GM18519 (cell line): ENCODE results near the gene KIAA0930.

Experiments used
- ATAC-seq: cut with Tn5 transposase; IDR thresholded peaks from one replicate; pipeline ENCODE4 v1.9.1; 2021; ENCODE audit warnings: mild to moderate bottlenecking, moderate library complexity; ENCODE audit not compliant: unreplicated experiment, low FRiP score

Gene KIAA0930

GRCh38 chr22:45154383-45154782 is 86.3 kb downstream of the KIAA0930 start:
- no peak for ATAC-seq

- ATAC-seq, result no peak
These were observed 89.2 kb downstream of the KIAA0930 start for GRCh38 chr22:45151503-45151902.

- ATAC-seq, result no peak
These were observed 90.6 kb downstream of the KIAA0930 start for GRCh38 chr22:45150139-45150538.

GRCh38 chr22:45149671-45150070 is 91.0 kb downstream of the KIAA0930 start:
- ATAC-seq, result no peak

GRCh38 chr22:45144916-45145315 is 95.8 kb downstream of the KIAA0930 start:
- no peak for ATAC-seq

GRCh38 chr22:45142376-45142775 is 98.3 kb downstream of the KIAA0930 start:
- no peak for ATAC-seq
